Right ventricle myocardium superior (tissue), 1 donor: Measurements from ENCODE around the gene SLC15A5. TPM values are rescaled to one million over a fixed set of nuclear protein-coding genes. Genes with fewer than 3 reads are reported as not detected.

Source experiments
- ATAC-seq: fragments of 200-7000 bp; cut with Tn5 transposase; one replicate; pipeline ENCODE4 v1.9.1; 2020; ENCODE audit warnings: mild to moderate bottlenecking; ENCODE audit not compliant: poor library complexity
- DNase-seq: peaks from one replicate; pipeline ENCODE4 v3.0.0-alpha.2; 2020
- intact Hi-C: fragments of 100-400 bp; cut with DNase I; formaldehyde crosslinking; loops from one replicate; pipeline ENCODE4 v1.11.2; 2022
- total RNA-seq: library from RNA; stranded (reverse); fragmentation: NEBNext Ultra II Directional; extraction: Animal tissue kit (Norgen Biotek cat#: 25700); gene quantifications from one replicate; pipeline ENCODE4 v1.2.1, GENCODE V29; 2021
- donor health status: DM: no; HTN: yes; CAD: no; lungs with severe emphysema.

SLC15A5 gene
- total RNA-seq, 1 donor from 2014 or later, result not detected

DNA sequence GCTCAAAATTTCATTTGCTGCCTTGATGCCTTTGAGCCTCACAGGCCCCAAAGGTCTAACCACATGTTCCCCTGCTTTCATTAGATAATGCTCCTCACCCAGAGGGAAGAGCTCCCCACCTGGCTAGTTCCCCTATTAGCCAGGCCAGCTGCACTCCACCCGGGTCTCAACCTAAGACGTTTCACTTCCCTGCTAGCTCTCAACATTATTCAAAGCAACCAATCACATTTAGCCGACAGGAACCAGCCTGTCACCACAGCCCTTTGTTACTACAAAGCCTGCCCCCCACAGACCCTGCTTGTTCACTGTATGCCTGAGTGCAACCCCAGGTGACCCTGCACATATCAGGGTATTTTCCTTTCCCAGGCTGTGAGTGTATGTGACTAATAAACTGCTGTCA is 78.6 kb downstream of the SLC15A5 start:
- no peak for ATAC-seq
- intact Hi-C loops, result no loop called here

DNA sequence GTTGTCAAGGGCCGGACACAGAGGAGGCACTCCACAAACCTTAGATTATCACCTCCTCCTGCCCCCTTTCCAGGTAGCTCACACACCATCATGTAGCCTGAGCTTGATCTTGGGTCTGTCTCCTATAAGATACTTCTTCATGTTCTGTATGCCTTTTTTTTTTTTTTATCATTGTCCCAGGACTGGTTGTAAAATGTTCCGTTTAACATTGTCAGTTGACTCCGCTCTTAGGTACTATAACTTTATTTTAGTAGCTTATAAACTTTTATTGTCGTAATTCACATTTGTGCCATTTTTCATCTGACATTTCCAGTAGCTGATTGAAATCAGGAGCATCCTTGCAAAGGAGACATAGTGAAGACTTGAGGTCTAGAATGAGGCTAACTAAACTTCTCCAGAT is 79.9 kb downstream of the SLC15A5 start:
- ATAC-seq (no peak), DNase-seq (no peak)
- intact Hi-C loops, result no loop called here

More for the DNA sequence above, 78.6 kb downstream of the SLC15A5 start:
- DNase-seq, result no peak

DNA sequence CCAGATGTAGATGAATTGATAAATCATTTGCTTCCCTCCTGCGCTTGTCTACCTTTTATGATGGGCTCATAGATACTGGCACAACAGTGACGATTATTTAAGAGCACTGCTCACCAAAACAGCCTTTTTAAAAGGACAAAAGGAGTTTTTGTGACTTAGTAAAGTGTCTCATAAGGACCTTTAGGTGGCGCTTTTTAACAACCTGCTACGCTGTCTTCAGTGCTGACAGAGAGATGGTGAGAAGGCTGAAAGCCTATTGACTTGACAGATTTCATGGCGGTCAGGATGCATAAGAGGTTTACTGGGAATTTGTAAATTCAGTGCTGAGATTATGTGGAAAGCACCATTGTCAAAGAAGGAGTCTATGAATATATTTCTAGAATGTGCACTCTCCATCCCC is 87.6 kb downstream of the SLC15A5 start:
- intact Hi-C loops, result no loop called here
- ATAC-seq (no peak), DNase-seq (no peak)

DNA sequence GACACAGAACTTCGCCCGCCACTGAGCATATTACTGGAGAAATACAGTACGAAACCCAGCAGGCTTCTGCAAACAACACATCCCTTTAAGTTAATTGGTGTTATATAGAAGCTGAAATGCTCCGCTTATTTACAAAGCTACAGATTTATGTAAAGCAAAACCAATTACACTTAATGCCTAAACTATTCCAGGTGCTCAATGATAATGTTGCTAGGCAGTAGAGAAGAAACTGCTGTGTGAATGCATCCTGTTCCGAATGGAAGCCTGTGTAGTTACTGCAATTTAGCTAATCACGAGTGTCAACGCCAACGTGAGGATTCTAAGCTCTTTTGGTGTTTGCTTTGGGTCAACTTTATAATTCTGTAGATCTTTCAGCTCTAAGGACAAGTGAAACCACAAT is 89.8 kb downstream of the SLC15A5 start:
- DNase-seq, result no peak
- ATAC-seq, result no peak
- intact Hi-C loops, result no loop called here

- ATAC-seq (no peak), DNase-seq (no peak)
- intact Hi-C loops, result no loop called here
Observed at GRCh38 chr12:16184681-16185080, 92.8 kb downstream of the SLC15A5 start.

GRCh38 chr12:16183541-16183940 is 93.9 kb downstream of the SLC15A5 start:
- ATAC-seq, result no peak
- DNase-seq, result no peak
- intact Hi-C loops, result no loop called here

- ATAC-seq (peak; percentile 87), DNase-seq (no peak)
- intact Hi-C loops, result no loop called here
Observed at GRCh38 chr12:16175840-16176239, 101.6 kb downstream of the SLC15A5 start.

DNA sequence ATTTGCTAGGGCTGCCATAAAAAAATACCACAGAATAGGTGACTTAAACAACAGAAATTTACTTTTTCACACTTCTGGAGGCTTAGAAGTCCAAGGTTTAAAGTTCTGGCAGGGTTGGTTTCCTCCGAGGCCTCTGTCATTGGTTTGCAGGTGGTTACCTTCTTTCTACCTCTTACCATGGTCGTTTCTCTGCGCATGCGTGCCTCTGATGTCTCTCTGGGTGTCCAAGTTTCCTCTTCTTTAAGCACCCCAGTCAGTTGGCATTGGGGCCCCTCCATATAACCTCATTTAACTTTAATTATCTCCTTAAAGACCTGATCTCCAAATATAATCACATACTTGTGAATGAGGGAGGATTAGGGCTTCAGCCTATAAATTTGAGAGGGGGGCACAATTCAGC is 103.2 kb downstream of the SLC15A5 start:
- no peak for ATAC-seq
- no peak for DNase-seq
- intact Hi-C loops, result no loop called here

GRCh38 chr12:16171348-16171747 is 106.1 kb downstream of the SLC15A5 start:
- DNase-seq (no peak), ATAC-seq (no peak)
- intact Hi-C loops, result no loop called here

- ATAC-seq, result no peak
- DNase-seq, result no peak
- intact Hi-C loops, result no loop called here
Observed at GRCh38 chr12:16168078-16168477, 109.4 kb downstream of the SLC15A5 start.

GRCh38 chr12:16166563-16167470 is 110.7 kb downstream of the SLC15A5 start:
- intact Hi-C loops, result no loop called here

DNA sequence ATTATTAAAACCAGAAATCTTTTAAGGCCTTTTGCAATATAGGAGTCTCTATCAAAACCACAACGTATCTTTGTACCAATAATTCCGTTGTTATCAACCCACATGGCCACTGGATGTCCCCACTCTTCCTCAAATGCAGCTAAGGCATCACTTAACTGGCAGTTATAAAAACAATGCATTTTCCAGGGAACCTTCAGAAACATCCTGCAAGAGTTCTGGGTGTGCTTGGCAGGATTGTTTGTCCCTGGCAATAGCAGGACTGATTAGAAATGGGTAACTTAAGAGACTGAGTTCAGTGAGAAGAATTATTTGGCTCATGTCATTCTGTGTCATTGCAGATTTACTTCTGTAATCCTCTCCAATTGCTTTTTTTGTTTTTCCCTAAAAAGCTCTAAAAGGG is 112.0 kb downstream of the SLC15A5 start:
- DNase-seq (peak; percentile 38), ATAC-seq (peak; percentile 84)
- intact Hi-C loops, result no loop called here

More at GRCh38 chr12:16166563-16167470, 110.7 kb downstream of the SLC15A5 start:
- DNase-seq (no peak), ATAC-seq (no peak)

GRCh38 chr12:16163901-16164300 is 113.6 kb downstream of the SLC15A5 start:
- intact Hi-C loops, result no loop called here
- DNase-seq, result no peak
- ATAC-seq, result no peak

GRCh38 chr12:16163146-16163545 is 114.3 kb downstream of the SLC15A5 start:
- intact Hi-C loops, result no loop called here
- ATAC-seq, result no peak
- no peak for DNase-seq

- DNase-seq (no peak), ATAC-seq (no peak)
- intact Hi-C loops, result no loop called here
Observed at GRCh38 chr12:16159571-16159970, 117.9 kb downstream of the SLC15A5 start.

GRCh38 chr12:16158050-16158449 is 119.4 kb downstream of the SLC15A5 start:
- ATAC-seq, result no peak
- intact Hi-C loops, result no loop called here
- no peak for DNase-seq

GRCh38 chr12:16155938-16156337 is 121.5 kb downstream of the SLC15A5 start:
- no peak for DNase-seq
- intact Hi-C loops, result no loop called here
- ATAC-seq, result no peak

GRCh38 chr12:16154990-16155389 is 122.5 kb downstream of the SLC15A5 start:
- intact Hi-C loops, result no loop called here
- DNase-seq (no peak), ATAC-seq (no peak)

DNA sequence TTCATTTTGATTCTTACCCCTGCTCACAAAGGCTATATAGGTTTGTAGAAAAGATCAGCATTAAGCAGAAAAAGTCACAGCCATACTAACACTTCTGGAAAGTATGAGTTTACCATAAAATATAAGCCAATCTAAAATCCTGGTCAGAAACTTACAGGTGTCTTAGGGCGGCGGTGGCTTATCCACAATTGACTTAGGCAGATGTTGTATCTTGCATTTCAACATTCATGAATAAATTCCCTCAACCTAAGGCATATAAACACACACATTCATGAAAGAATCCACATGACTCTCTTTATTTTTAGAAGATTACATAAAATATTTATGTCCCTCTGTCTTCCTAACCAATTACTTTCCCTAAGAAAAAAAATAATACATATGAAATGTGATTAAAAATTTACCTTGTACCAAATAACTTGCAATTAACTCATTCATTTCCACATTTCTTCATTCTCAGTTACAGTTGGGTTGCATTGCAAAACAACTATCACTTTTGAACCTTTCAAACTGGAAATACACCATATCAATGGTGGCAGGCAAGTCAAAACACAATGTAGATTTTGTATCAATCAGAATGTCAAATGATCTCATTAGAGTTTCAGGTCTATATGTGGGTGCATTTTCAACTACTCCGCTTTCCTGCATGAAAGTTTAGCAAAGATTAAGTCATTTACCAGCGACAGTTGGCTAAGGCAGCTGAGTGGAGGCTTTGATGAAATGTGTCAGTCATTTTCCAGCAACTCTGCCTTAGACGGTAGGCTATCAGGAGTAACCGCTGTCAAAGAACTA is 124.4 kb downstream of the SLC15A5 start:
- no peak for DNase-seq
- intact Hi-C loops, result no loop called here

DNA sequence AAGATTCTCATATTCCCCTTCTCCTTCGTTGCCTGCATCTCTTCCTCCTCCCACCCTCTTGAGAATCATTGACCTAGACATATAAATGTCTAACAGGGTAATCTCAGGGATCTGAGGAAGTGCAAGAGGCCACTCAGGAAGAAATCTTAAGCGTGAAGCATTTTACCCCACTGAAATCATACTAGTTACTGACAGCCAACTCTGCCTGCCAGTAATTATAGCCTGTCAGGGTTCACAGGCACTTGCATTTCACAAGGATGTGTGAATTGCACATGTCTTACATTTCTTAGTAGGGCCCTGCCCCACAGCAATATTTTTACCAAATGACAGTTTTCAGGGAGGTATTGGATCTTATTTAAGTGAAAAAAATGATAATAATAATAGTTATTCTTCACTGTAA is 127.2 kb downstream of the SLC15A5 start:
- intact Hi-C loops, result no loop called here
- ATAC-seq (no peak), DNase-seq (no peak)

More for the DNA sequence above, 124.4 kb downstream of the SLC15A5 start:
- no peak for ATAC-seq
